K562 (cell line): Measurements from ENCODE around the gene STK16.

ENCODE experiments used
- BCL6 ChIP-seq: fragments of 250-450 bp; sonication (Bioruptor Pico); IDR thresholded peaks from 2 replicates; pipeline ENCODE4 v1.4.0; 2020
- EZH2 ChIP-seq: IDR thresholded peaks from 2 replicates; pipeline ENCODE4 v1.6.1; 2012; ENCODE audit warnings: low read depth, mild to moderate bottlenecking, inconsistent platforms, low read length, borderline replicate concordance
- FIP1L1 ChIP-seq: fragments of 200-400 bp; formaldehyde crosslinking; IDR thresholded peaks from 2 replicates; pipeline ENCODE4 v1.6.1; 2018; ENCODE audit warnings: mild to moderate bottlenecking, low read depth, low read length; ENCODE audit not compliant: poor library complexity, severe bottlenecking
- POLR2A ChIP-seq: fragments of 450-650 bp; conservative IDR thresholded peaks from 2 replicates; pipeline ENCODE4 v1.6.1; 2016
- SMC3 ChIP-seq: conservative IDR thresholded peaks from 2 replicates; pipeline ENCODE4 v1.6.1; 2011; ENCODE audit warnings: low read depth, low read length, improper control_type of control experiment; ENCODE audit not compliant: insufficient read depth
- SREBF2 ChIP-seq: sonication (generic); formaldehyde crosslinking; IDR thresholded peaks from 2 replicates; pipeline ENCODE4 v1.4.0; 2020; ENCODE audit warnings: mild to moderate bottlenecking, missing genetic modification reagents
- TF ChIP-seq, protein P1 (sequence below), 3 experiments: IDR thresholded peaks in 2 of 3; conservative IDR thresholded peaks in 1 of 3; 2 replicates each; pipeline ENCODE4 v1.5.1; 2011 to 2012; ENCODE audit warnings: low read length in 3 of 3, mild to moderate bottlenecking in 3 of 3, control low read depth in 2 of 3, improper control_type of control experiment in 1 of 3, inconsistent platforms in 1 of 3, low read depth in 1 of 3, mixed read lengths in 1 of 3, moderate library complexity in 1 of 3; ENCODE audit not compliant: insufficient read depth in 2 of 3
- TF ChIP-seq, protein P2 (sequence below): fragments of 450-650 bp; IDR thresholded peaks from 2 replicates; pipeline ENCODE4 v1.6.1; 2016

DNA sequence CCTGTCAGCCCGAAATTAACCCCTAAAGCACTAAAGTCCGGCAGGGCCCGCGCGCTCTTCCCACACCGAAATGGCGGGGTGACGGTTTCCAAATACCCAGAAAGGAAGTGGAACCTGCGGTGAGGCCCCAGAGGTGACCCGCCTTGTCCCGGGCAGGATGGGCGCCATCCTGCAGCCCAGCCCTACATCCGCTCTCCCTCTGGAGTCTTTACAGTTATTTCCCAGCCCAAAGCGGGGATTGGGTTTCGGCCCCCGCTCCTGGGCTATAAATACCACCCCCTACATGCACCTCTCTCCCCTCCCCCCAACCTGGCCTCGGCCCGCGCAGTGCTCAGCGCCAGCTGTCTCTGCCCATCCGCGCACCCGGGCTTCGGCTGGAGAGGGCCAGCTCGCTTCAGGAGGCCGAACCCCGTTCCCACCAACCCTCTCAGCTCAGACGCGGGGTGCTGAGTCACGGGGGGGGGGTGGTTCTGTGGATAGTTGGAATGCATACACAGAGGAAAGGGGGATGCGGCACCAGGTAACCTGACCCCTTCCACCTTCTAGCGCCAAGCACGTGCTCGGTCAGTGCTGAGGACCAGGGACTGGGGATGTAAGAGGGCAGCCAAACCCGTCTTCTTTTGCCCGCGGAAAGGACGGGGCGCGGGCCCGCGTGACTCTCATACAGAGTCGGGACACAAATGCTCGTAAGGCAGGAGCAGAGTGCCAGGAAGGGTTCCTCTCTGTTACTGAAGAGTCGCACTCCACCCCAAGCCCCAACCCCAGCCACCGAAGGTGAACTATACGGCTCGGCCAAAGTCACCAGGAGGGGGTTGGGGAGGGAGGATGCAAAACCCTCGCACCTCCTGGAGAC lies 7.8 kb downstream of the STK16 start, which contains the start of gene TUBA4B:
- TF ChIP-seq EZH2 (no peak), SREBF2 (CRISPR knock-in tag) (no peak), FIP1L1 (no peak), POLR2A (no peak), BCL6 (CRISPR knock-in tag) (no peak), SMC3 (no peak)
- TF ChIP-seq, protein P1, sequence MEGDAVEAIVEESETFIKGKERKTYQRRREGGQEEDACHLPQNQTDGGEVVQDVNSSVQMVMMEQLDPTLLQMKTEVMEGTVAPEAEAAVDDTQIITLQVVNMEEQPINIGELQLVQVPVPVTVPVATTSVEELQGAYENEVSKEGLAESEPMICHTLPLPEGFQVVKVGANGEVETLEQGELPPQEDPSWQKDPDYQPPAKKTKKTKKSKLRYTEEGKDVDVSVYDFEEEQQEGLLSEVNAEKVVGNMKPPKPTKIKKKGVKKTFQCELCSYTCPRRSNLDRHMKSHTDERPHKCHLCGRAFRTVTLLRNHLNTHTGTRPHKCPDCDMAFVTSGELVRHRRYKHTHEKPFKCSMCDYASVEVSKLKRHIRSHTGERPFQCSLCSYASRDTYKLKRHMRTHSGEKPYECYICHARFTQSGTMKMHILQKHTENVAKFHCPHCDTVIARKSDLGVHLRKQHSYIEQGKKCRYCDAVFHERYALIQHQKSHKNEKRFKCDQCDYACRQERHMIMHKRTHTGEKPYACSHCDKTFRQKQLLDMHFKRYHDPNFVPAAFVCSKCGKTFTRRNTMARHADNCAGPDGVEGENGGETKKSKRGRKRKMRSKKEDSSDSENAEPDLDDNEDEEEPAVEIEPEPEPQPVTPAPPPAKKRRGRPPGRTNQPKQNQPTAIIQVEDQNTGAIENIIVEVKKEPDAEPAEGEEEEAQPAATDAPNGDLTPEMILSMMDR (IDR thresholded peaks at IDR 0.05 in 2 of 3, conservative IDR thresholded peaks at IDR 0.05 in 1 of 3; ENCODE audit: insufficient read depth in 2 of 3, low read depth in 1 of 3, low read length in 3 of 3): no peak
- TF ChIP-seq, protein P2, sequence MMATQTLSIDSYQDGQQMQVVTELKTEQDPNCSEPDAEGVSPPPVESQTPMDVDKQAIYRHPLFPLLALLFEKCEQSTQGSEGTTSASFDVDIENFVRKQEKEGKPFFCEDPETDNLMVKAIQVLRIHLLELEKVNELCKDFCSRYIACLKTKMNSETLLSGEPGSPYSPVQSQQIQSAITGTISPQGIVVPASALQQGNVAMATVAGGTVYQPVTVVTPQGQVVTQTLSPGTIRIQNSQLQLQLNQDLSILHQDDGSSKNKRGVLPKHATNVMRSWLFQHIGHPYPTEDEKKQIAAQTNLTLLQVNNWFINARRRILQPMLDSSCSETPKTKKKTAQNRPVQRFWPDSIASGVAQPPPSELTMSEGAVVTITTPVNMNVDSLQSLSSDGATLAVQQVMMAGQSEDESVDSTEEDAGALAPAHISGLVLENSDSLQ: no peak
